ENCODE measurements around the gene MYO9B. TPM values are rescaled to one million over a fixed set of nuclear protein-coding genes. Genes with fewer than 3 reads are reported as not detected.

The MYO9B gene
- total RNA-seq, 1 experiment from 2014 or later = 74.6 TPM

GRCh38 chr19:17192751-17193150, 117.2 kb downstream of the MYO9B start (continued):
- no peak for TF ChIP-seq MAX (IDR thresholded peaks at IDR 0.05)
- no peak for TF ChIP-seq RAD21 (IDR thresholded peaks at IDR 0.05; ENCODE audit: low read depth)
- no peak for TF ChIP-seq SRF (IDR thresholded peaks at IDR 0.05; ENCODE audit: low read depth)
- no peak for TF ChIP-seq EZH2 (IDR thresholded peaks at IDR 0.05)

- ATAC-seq (no peak), DNase-seq (ENCODE audit: low read depth, low spot score) (no peak)
- ChIA-PET POLR2A (no interaction called here), RAD21 (ENCODE audit: low non-redundant PET in 1 of 2, low total read pairs in 2 of 2, uncharacterized antibody in 2 of 2, unreplicated experiment in 2 of 2) (no interaction called here), CTCF (no interaction called here)
- no peaks in the 10 kb centered on the region for H3K27me3 ChIP-seq (ENCODE audit: insufficient read depth, low read length)
- no peak for TF ChIP-seq REST (IDR thresholded peaks at IDR 0.05; ENCODE audit: low read depth)
- no peak for TF ChIP-seq CEBPB (IDR thresholded peaks at IDR 0.05; ENCODE audit: low read depth)
- no peak overlapping the region for H3K27ac ChIP-seq (ENCODE audit: low read depth, low read length)
- no peaks in the 10 kb centered on the region for H4K20me1 ChIP-seq (ENCODE audit: insufficient read depth)
- no peak overlapping the region for H3K9ac ChIP-seq (ENCODE audit: low read length)
- intact Hi-C loops (cut with micrococcal nuclease) = no loop called here
- no peaks in the 10 kb centered on the region for H3K9me3 ChIP-seq (ENCODE audit: control insufficient read depth in 1 of 2, insufficient read depth in 1 of 2, low read depth in 1 of 2, low read length in 2 of 2)
- H3K4me2 ChIP-seq (ENCODE audit: low read length) = no peak overlapping the region
- no TSS peak for BruUV-seq (replicated peaks)
- no peak overlapping the region for H3K4me3 ChIP-seq (replicated peaks in 1 of 2; ENCODE audit: low read depth in 1 of 2, low read length in 2 of 2)
- H2AFZ ChIP-seq (ENCODE audit: low read depth, low read length, poor library complexity, severe bottlenecking) = no peak overlapping the region
- peaks cover 12 to 16% of the 10 kb centered on the region in 2 experiments for H3K36me3 ChIP-seq (ENCODE audit: control insufficient read depth in 1 of 2, insufficient read depth in 2 of 2, low read length in 2 of 2)
- no peaks in the 10 kb centered on the region for H3K79me2 ChIP-seq (ENCODE audit: insufficient read depth, low read length)
- H3K9me2 ChIP-seq (ENCODE audit: insufficient read depth) = no peaks in the 10 kb centered on the region
- H3K4me1 ChIP-seq (ENCODE audit: control insufficient read depth in 1 of 2, insufficient read depth in 2 of 2, low read length in 2 of 2) = no peaks in the 10 kb centered on the region
Observed at GRCh38 chr19:17194608-17195007, 119.0 kb downstream of the MYO9B start.

Data from HCT116 (cell line).